ENCODE results near the gene DIPK2B.

Gene DIPK2B
- total RNA-seq = 0 to 0.09 (median 0) reads per million in 18 experiments

- no peak for DNase-seq
Measured at GRCh38 chrX:45200741-45201234, at the start of gene DIPK2B. TSS of gene DIPK2B (minus strand) at chrX:45200876. CDS start at chrX:45200826, 50 bp downstream.

- DNase-seq = no peak
Measured at GRCh38 chrX:45240301-45240700, 39.6 kb upstream of the DIPK2B start.

- no peak for DNase-seq
Measured at GRCh38 chrX:45238489-45238888, 37.8 kb upstream of the DIPK2B start.

- peak; percentile 26 to 32 for DNase-seq
Measured at GRCh38 chrX:45233531-45233930, 32.9 kb upstream of the DIPK2B start.

- DNase-seq = peak in 1 of 2 donors; percentile 23
Measured at GRCh38 chrX:45232139-45232538, 31.5 kb upstream of the DIPK2B start.

- DNase-seq = peak; percentile 13 to 49
Measured at GRCh38 chrX:45230410-45230809, 29.7 kb upstream of the DIPK2B start.

- DNase-seq = no peak
Measured at GRCh38 chrX:45229348-45229747, 28.7 kb upstream of the DIPK2B start.

- no peak for DNase-seq
Measured at GRCh38 chrX:45228126-45228525, 27.4 kb upstream of the DIPK2B start.

- no peak for DNase-seq
Measured at GRCh38 chrX:45208121-45208856, 7.6 kb upstream of the DIPK2B start.

GRCh38 chrX:45202171-45202570 is 1.5 kb upstream of the DIPK2B start:
- no peak for DNase-seq

GRCh38 chrX:45198706-45199105 is 2.0 kb downstream of the DIPK2B start:
- no peak for DNase-seq

- DNase-seq = no peak
Measured at GRCh38 chrX:45198301-45198700, 2.4 kb downstream of the DIPK2B start.

GRCh38 chrX:45196701-45197100 is 4.0 kb downstream of the DIPK2B start:
- no peak for DNase-seq

- no peak for DNase-seq
Measured at GRCh38 chrX:45191820-45192409, 8.8 kb downstream of the DIPK2B start.

GRCh38 chrX:45191383-45191782 is 9.3 kb downstream of the DIPK2B start:
- DNase-seq = peak; percentile 14 to 19

- DNase-seq = no peak
Measured at GRCh38 chrX:45187731-45188130, 12.9 kb downstream of the DIPK2B start.

GRCh38 chrX:45186643-45187026 is 14.0 kb downstream of the DIPK2B start:
- DNase-seq = no peak

- no peak for DNase-seq
Measured at GRCh38 chrX:45184211-45184610, 16.5 kb downstream of the DIPK2B start.

- peak; percentile 66 to 69 for DNase-seq
Measured at GRCh38 chrX:45172890-45173289, 27.8 kb downstream of the DIPK2B start.

GRCh38 chrX:45166781-45167180 is 33.9 kb downstream of the DIPK2B start:
- DNase-seq = no peak

- no peak for DNase-seq
Measured at GRCh38 chrX:45165726-45166125, 35.0 kb downstream of the DIPK2B start.

GRCh38 chrX:45164995-45165394 is 35.7 kb downstream of the DIPK2B start:
- DNase-seq = no peak

GRCh38 chrX:45164021-45164621 is 36.6 kb downstream of the DIPK2B start:
- no peak for DNase-seq

- no peak for DNase-seq
Measured at GRCh38 chrX:45157647-45158046, 43.0 kb downstream of the DIPK2B start.

Measured in inflammatory macrophage (primary cell).